ENCODE measurements around the gene CEBPZOS. TPM values are rescaled to one million over a fixed set of nuclear protein-coding genes. Genes with fewer than 3 reads are reported as not detected.
"Not testable (repeated sequence)": the region's sequence is repeated elsewhere in the genome, so short reads cannot be mapped to it uniquely, and the experiment has no call there.

The CEBPZOS gene
- total RNA-seq, 1 donor from 2014 or later = 13.6 TPM

DNA sequence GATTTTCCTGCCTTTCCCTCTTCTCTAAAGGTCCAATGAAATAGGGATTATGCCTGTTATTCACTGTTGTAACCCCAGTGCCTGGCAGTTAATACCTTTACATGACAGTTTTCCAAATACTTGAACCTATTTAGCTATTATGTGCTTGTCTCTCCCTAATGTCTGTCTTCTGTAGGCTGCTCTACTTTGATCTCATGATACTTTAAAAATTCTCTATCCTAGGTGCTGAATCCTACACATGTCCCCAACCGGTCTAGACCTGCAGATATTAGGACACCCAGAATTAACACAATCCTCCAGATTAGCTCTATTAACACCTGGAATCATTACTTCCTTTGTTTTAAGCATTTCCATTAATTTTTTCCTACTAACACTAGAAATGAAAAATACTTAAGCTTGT lies 27.8 kb downstream of the CEBPZOS start:
- H3K27ac ChIP-seq = no peak overlapping the region
- H3F3A ChIP-seq (ENCODE audit: low read depth) = peaks cover 30% of the 10 kb centered on the region
- no peaks in the 10 kb centered on the region for H3K27me3 ChIP-seq
- H3K79me2 ChIP-seq (ENCODE audit: low read depth) = peaks cover 62% of the 10 kb centered on the region
- H4K20me1 ChIP-seq (ENCODE audit: low read depth) = peaks cover 41% of the 10 kb centered on the region
- no peak overlapping the region for H3K4me3 ChIP-seq
- H3K4me1 ChIP-seq = peaks cover 27% of the 10 kb centered on the region
- H2AFZ ChIP-seq (replicated peaks) = no peak overlapping the region
- no peak overlapping the region for H3K4me2 ChIP-seq
- no peak overlapping the region for H3K9ac ChIP-seq
- Mint-ChIP-seq H3K36me3 (peaks cover 14% of the 10 kb centered on the region), H3K4me1 (peaks cover 13% of the 10 kb centered on the region), H3K27ac (no peak overlapping the region), H3K9me3 (no peaks in the 10 kb centered on the region), H3K27me3 (ENCODE audit: insufficient read depth, low read depth) (no peaks in the 10 kb centered on the region), H3K4me3 (no peak overlapping the region)
- H3K36me3 ChIP-seq = peaks cover 24% of the 10 kb centered on the region
- no peaks in the 10 kb centered on the region for H3K9me3 ChIP-seq (ENCODE audit: low read depth)
- DNase-seq (ENCODE audit: low spot score) = no peak
- no peak for TF ChIP-seq EZH2phosphoT487 (IDR thresholded peaks at IDR 0.05)
- TF ChIP-seq, protein P1, sequence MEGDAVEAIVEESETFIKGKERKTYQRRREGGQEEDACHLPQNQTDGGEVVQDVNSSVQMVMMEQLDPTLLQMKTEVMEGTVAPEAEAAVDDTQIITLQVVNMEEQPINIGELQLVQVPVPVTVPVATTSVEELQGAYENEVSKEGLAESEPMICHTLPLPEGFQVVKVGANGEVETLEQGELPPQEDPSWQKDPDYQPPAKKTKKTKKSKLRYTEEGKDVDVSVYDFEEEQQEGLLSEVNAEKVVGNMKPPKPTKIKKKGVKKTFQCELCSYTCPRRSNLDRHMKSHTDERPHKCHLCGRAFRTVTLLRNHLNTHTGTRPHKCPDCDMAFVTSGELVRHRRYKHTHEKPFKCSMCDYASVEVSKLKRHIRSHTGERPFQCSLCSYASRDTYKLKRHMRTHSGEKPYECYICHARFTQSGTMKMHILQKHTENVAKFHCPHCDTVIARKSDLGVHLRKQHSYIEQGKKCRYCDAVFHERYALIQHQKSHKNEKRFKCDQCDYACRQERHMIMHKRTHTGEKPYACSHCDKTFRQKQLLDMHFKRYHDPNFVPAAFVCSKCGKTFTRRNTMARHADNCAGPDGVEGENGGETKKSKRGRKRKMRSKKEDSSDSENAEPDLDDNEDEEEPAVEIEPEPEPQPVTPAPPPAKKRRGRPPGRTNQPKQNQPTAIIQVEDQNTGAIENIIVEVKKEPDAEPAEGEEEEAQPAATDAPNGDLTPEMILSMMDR (IDR thresholded peaks at IDR 0.05) = no peak
- no peak for TF ChIP-seq EZH2 (IDR thresholded peaks at IDR 0.05)

- peaks cover 24% of the 10 kb centered on the region for H3K36me3 ChIP-seq
- H3K4me3 Mint-ChIP-seq = not testable (repeated sequence)
Observed at GRCh38 chr2:37225129-37225528, 28.8 kb downstream of the CEBPZOS start.

DNA sequence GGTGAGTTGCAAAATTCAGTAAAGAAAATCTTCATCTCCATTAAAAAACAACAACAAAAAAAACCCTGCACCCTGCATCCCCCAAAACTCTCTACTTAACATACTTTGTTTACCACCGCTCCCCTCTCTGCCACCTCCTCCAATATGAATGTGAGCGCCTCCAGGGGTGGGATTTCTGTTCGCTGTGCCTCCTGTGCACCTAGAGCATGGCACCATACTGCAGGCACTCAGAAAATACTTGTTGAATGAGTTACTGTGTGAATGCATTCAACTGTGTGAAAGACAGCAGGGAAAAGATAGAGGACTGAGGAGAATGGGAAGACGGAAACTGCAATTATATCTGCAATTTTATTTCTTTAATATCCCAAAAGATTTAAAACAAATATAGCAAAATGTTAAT lies 30.6 kb downstream of the CEBPZOS start:
- peaks cover 33% of the 10 kb centered on the region for H3K4me1 ChIP-seq
- Mint-ChIP-seq H3K27me3 (ENCODE audit: insufficient read depth, low read depth) (no peaks in the 10 kb centered on the region), H3K27ac (no peak overlapping the region), H3K9me3 (no peaks in the 10 kb centered on the region), H3K36me3 (peaks cover 8% of the 10 kb centered on the region), H3K4me3 (no peak overlapping the region), H3K4me1 (peaks cover 16% of the 10 kb centered on the region)
- peaks cover 53% of the 10 kb centered on the region for H4K20me1 ChIP-seq (ENCODE audit: low read depth)
- H3K9me3 ChIP-seq (ENCODE audit: low read depth) = no peaks in the 10 kb centered on the region
- no peaks in the 10 kb centered on the region for H3K27me3 ChIP-seq
- TF ChIP-seq EZH2 (IDR thresholded peaks at IDR 0.05) = no peak
- TF ChIP-seq, protein P1 (IDR thresholded peaks at IDR 0.05) = peak; percentile 12
- H3K4me2 ChIP-seq = peak overlapping the region; percentile 75
- peak overlapping the region; percentile 50 for H3K27ac ChIP-seq
- no peak overlapping the region for H2AFZ ChIP-seq (replicated peaks)
- H3F3A ChIP-seq (ENCODE audit: low read depth) = peaks cover 30% of the 10 kb centered on the region
- H3K4me3 ChIP-seq = peak overlapping the region; percentile 29
- DNase-seq (ENCODE audit: low spot score) = peak; percentile 49
- peaks cover 89% of the 10 kb centered on the region for H3K79me2 ChIP-seq (ENCODE audit: low read depth)
- no peak overlapping the region for H3K9ac ChIP-seq
- peaks cover 12% of the 10 kb centered on the region for H3K36me3 ChIP-seq

More at GRCh38 chr2:37225129-37225528, 28.8 kb downstream of the CEBPZOS start:
- not testable (repeated sequence) for DNase-seq (ENCODE audit: low spot score); H3K27ac Mint-ChIP-seq; H3K9ac ChIP-seq; H3K4me3 ChIP-seq; H3K9me3 Mint-ChIP-seq; H3K27me3 ChIP-seq; H2AFZ ChIP-seq (replicated peaks); H3K9me3 ChIP-seq (ENCODE audit: low read depth); H3K27ac ChIP-seq; H3K27me3 Mint-ChIP-seq (ENCODE audit: insufficient read depth, low read depth)
- H3K79me2 ChIP-seq (ENCODE audit: low read depth) = peaks cover 72% of the 10 kb centered on the region
- H3F3A ChIP-seq (ENCODE audit: low read depth) = peaks cover 30% of the 10 kb centered on the region
- peaks cover 29% of the 10 kb centered on the region for H3K4me1 ChIP-seq
- peaks cover 16% of the 10 kb centered on the region for H3K4me1 Mint-ChIP-seq
- peaks cover 14% of the 10 kb centered on the region for H3K36me3 Mint-ChIP-seq
- peaks cover 43% of the 10 kb centered on the region for H4K20me1 ChIP-seq (ENCODE audit: low read depth)
- H3K4me2 ChIP-seq = peak overlapping the region; percentile 61

- DNase-seq (ENCODE audit: low spot score) = no peak
- peaks cover 6% of the 10 kb centered on the region for H3K36me3 Mint-ChIP-seq
- Histone ChIP-seq H3K9ac (no peak overlapping the region), H3K4me3 (no peak overlapping the region), H2AFZ (replicated peaks) (no peak overlapping the region), H3F3A (ENCODE audit: low read depth) (peaks cover 30% of the 10 kb centered on the region), H3K4me2 (no peak overlapping the region), H3K79me2 (ENCODE audit: low read depth) (peaks cover 92% of the 10 kb centered on the region), H3K27me3 (no peaks in the 10 kb centered on the region), H3K9me3 (ENCODE audit: low read depth) (no peaks in the 10 kb centered on the region), H3K27ac (no peak overlapping the region), H4K20me1 (ENCODE audit: low read depth) (peaks cover 43% of the 10 kb centered on the region), H3K36me3 (peaks cover 4% of the 10 kb centered on the region), H3K4me1 (peaks cover 37% of the 10 kb centered on the region)
- H3K4me3 Mint-ChIP-seq = no peak overlapping the region
- no peaks in the 10 kb centered on the region for H3K9me3 Mint-ChIP-seq
- H3K27ac Mint-ChIP-seq = no peak overlapping the region
- peaks cover 16% of the 10 kb centered on the region for H3K4me1 Mint-ChIP-seq
- TF ChIP-seq EZH2 (IDR thresholded peaks at IDR 0.05) = no peak
- TF ChIP-seq EZH2phosphoT487 (IDR thresholded peaks at IDR 0.05) = no peak
- TF ChIP-seq, protein P1 (IDR thresholded peaks at IDR 0.05) = no peak
- H3K27me3 Mint-ChIP-seq (ENCODE audit: insufficient read depth, low read depth) = no peaks in the 10 kb centered on the region
Observed at GRCh38 chr2:37228788-37229187, 32.5 kb downstream of the CEBPZOS start.

Measured in neural progenitor cell (in vitro differentiated cells).